ENCODE data around the gene AGBL1.

The AGBL1 gene

GRCh38 chr15:86079508-86080266 lies at the start of gene AGBL1:
TSS of gene AGBL1 (plus strand) at chr15:86079871.
- DNase-seq (ENCODE audit: low read depth), result no peak

DNA sequence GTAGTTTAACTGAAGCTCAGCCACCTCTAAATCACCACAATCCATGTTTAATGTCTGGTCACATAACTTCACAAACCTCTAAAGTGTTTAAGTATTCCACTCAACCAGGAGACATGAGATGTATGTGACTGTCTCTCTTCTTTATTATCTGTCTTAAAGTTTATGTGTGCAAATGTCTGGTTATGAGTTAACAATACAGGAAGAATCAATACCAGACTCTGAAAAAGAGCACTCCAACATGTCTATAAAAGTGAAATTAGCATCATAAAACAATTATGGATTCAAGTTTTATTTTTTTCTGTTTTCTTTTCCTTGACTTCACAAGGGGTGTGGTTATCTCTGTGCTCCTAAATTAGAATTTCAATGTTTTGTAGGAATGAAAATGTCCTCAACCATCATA lies 44.8 kb upstream of the AGBL1 start:
- no peak for DNase-seq (ENCODE audit: low read depth)

GRCh38 chr15:86036243-86036642 lies 43.4 kb upstream of the AGBL1 start:
- no peak for DNase-seq (ENCODE audit: low read depth)

DNA sequence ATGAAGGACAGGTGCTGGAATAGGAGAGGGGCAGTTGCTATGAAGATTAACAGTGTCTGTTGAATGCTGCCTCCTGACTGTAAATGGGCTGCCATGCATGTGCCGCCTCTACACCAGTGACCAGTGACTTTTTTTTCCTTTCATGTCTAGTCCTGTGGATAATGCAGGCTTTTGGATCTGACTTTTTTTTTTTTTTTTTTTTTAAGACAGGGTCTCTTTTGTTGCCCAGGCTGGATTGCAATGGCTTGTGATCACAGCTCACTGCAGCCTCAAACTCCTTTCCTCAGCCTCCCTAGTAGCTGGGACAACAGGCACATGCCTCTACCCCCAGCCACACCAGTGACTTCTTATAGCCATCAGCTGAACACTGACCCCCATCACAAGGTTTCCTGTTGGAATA lies 41.2 kb upstream of the AGBL1 start:
- no peak for DNase-seq (ENCODE audit: low read depth)

DNA sequence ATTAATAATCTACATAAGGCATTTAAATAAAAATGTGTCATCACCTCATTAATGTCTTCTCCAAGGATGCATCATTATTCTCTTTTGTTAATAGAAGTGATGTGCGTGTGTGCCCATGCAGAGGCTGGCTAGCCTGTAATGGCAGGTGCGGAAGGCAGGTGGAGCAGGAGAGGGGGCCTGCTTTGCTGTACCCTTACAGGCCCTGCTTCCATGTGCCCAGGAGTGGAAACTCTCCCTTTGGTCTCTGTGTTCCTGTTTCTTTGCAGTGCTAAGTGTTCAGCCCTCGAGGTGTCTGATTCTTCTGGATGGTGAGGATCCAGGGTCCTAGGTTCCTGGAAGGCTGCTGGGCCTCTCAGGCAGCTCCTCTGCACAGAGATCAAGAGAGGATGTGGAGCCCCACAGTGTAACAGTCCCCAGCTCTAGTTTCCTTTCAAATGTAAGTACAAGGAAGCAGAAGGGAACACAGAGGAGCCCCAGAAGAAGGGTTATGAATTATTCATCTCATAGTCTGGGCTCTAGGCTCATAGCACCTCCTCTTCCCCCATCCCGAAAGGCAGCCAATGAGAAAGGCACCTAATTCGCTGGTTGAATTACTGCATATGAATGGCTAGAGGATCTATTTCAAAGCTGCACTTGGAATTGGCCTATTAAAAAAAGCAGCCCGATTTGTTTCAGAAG lies 39.2 kb upstream of the AGBL1 start:
- DNase-seq (ENCODE audit: low read depth), result no peak

DNA sequence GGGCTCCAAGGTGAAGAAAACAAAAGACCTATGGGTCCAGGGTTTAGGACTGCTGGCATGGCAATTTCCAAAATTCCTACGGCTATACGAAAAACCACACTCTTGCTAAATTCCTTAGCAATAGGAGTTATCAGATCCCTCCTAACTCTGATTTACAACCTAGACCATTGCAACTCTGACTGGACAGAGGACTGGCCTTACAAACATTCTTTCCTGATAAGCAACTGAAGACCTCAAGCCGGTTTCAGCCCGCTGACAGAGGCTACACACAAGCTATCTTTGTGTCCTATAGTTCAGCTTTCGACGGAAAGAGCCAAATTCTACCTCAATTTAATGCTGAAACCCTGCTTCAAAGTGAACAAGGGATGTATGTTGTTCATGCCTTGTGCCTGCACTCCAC lies 38.3 kb upstream of the AGBL1 start:
- no peak for DNase-seq (ENCODE audit: low read depth)

DNA sequence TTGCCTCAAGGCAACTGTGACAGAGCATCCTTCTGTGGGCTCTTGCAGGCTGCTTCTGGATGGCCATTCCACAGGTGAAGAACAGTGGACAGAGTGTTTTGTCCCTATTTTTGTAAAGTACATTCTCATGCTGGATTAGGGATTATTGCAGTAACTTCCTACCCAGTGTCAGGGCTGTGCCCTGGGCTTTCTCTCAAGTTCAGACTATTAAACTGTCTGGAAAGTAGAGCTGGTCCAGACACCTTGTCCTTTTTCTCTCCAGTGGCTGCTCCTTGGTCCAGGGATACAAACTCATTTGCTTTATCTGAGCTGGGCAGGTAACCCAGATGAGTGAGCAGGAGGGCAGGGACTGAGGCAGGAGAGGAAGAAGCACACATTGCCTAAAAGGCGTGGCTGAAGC lies 37.4 kb upstream of the AGBL1 start:
- DNase-seq (ENCODE audit: low read depth), result no peak

- DNase-seq (ENCODE audit: low read depth), result no peak
Measured at GRCh38 chr15:86044981-86045380, 34.7 kb upstream of the AGBL1 start.

GRCh38 chr15:86054338-86054737 lies 25.3 kb upstream of the AGBL1 start:
- DNase-seq (ENCODE audit: low read depth), result no peak

DNA sequence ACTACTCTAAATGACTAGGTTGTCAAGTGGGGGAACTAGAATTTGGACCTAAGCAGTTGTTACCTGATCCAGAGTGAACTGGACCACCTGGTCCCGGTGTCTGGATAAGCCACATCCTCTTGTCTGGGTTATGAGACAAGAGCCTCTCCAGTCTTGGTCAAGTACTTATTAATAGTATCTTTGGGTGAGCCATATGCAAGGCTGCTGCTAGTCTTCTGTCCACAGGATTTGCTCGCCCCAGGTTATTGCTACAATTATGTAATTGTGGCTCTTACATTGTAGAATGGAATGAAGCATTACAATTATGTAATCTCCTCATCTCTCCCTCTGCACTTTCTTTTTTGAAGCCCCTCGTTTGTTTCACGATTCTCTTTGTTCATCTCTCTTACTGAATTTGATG lies 24.0 kb upstream of the AGBL1 start:
- no peak for DNase-seq (ENCODE audit: low read depth)

GRCh38 chr15:86059851-86060250 lies 19.8 kb upstream of the AGBL1 start:
- no peak for DNase-seq (ENCODE audit: low read depth)

DNA sequence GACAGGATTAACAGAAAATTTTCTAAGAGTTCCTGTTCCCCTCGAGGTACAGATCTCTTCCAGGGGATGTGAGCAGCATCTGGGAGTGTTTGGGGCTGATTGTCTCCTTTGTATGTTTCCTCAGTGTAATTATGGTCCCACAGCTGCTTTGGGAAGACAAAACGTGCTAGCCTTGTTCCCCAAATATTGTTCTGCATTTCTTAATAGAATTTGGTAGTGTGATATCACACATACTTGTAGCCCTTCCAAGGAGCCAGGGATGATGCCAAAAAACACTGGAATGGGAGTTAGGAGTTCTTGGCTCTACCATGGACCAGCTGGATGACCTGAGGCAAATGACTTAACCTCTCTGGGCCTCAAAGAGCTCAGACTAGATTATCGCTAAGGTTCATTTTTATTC lies 19.0 kb upstream of the AGBL1 start:
- no peak for DNase-seq (ENCODE audit: low read depth)

- no peak for DNase-seq (ENCODE audit: low read depth)
Measured at GRCh38 chr15:86061581-86061980, 18.1 kb upstream of the AGBL1 start.

DNA sequence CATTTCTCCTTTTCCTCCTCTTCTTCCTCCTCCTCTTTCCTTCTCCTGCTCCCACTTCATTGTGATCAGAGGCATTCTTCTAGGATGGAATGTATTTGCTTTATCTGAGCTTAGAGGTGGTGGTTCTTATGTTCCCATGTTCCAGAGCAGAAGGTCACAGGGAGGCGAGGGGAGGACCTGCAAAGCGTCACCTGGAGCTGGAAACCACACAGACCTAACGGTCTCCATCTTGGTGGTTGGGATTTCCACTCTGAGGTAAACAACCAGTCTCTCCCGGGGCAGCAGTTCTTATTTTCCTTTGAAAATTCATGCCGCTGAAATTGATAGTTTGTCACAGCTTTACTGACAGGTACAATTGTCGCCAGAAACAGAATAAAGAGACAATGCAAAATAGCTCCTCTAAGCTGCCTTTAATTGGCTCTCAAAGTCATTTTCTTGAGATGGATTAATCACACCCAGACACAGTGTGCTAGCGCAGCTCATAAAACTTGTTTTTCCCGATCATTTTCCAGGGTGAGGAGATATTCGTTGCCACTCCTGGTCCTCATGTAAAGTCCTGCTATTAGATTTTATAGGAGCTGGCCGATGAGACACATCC lies 16.9 kb upstream of the AGBL1 start:
- no peak for DNase-seq (ENCODE audit: low read depth)

GRCh38 chr15:86063356-86064095 lies 16.1 kb upstream of the AGBL1 start:
- DNase-seq (ENCODE audit: low read depth), result no peak

GRCh38 chr15:86064326-86064725 lies 15.3 kb upstream of the AGBL1 start:
- no peak for DNase-seq (ENCODE audit: low read depth)

DNA sequence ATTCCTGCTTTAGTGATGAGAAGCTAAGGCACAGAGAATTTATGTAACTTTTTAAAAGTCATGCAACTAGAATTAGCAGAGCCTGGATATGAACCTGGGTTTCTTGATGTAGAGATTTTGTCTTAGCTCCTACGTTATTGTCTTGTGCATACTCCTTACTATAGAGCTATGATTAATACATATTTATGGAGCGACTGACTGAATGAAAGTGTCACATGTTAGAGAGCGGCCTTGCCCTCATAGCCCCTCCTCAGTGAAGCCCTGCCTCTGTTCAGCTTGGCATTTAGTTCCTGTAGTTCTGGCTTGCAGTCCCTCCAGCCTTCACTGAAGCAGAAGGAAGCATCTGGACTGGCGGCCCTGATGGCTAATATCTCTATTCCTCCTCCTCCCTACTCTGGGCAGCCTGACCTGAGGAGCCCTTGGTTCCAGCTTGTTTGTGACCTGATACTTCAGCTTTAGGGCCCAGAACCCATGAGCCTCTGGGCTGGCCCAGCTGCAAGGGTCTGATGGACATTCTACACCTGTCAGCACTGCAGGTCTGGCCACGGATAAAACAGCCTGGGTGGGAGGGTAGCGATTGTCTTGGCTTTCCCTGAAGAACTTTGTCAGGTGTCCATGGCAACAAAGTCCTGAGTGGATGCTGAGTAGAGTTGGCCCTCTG lies 13.4 kb upstream of the AGBL1 start:
- DNase-seq (ENCODE audit: low read depth), result no peak

DNA sequence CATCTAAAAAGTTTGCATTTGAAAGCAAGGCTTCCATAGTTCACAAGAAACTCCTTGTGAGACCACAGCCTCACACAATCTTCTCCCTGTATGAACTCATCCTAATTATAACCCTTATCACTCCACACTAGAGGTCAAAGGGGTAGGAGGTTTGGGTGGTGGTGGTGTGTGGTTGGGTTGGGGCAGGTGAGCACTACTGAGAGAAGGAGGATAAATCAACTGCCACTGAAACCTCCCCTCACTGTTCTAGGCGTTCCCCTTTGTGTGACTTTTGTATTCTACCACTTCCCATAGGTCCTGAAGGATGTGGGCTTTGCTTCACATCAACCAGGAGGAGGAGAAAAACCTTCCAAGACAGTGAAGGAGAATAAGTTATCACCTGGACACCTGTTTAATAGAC lies 6.4 kb upstream of the AGBL1 start:
- DNase-seq (ENCODE audit: low read depth), result no peak

DNA sequence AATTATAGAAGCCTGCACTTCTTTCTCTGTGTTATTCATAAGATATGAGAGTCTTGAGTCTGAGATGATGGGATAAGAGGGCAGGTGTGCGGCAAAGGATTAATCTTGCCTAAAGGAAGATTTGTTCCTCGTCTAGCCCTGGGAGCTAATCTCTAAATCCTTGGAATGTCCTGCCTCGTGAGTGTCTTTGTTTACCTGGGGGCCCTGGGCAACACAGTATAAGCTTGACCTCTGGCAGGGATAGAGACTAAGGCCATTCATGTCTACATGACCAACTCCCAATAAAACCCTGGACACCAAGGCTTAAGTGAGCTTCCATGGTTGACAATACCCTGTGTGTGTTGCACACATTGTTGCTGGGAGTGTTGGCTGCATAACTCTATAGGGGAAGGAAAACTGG lies 3.2 kb upstream of the AGBL1 start:
- DNase-seq (ENCODE audit: low read depth), result no peak

DNA sequence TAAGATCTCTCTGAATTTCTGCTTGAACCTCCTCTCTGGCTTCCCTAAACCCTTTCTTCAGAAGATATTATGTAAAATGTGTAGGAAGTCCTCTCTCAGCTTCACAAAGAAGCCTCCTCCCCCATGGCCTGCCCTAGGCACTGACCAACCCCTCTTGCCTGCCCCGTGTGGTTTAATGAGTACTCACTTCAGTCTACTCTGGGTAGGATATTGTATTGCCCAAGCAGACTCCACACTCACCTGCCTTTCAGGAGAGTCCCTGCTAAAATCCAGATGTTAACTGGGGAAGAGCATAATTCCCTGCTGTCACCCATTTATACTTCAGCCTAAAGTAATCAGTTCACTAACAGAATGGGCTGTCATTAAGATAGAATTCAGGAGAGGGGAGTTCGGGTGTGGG lies 2.6 kb upstream of the AGBL1 start:
- no peak for DNase-seq (ENCODE audit: low read depth)

DNA sequence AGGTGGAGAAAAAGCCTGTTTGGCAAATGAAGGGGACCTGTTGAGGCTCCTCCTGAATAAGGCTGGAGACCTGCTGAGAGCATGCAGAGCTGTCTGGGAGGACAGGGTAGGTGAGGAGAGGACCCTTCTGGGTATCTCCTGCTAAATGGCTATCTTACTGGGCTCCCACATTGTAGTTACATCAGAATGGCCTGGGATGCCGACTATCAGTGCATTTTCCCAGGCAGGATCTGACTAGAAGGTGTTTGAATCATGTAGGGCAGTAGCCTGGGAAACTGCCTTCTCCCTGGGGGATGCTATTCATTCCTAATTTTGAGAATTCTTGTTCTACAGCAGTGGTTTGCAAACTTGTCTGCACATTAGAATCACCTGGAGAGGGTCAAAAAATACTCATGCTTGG lies 631 bp downstream of the AGBL1 start:
- no peak for DNase-seq (ENCODE audit: low read depth)

Data from activated T-helper 9 cell treated with anti-CD3 and anti-CD28 coated beads, Interleukin-2, amount 50 U/mL, for 16 hours (primary cell).